ENCODE results near the gene CRISPLD2. TPM values are rescaled to one million over a fixed set of nuclear protein-coding genes. Genes with fewer than 3 reads are reported as not detected.

CRISPLD2 gene
- total and polyA plus RNA-seq, 2 donors from 2014 or later, result 4.8 to 108 TPM

DNA sequence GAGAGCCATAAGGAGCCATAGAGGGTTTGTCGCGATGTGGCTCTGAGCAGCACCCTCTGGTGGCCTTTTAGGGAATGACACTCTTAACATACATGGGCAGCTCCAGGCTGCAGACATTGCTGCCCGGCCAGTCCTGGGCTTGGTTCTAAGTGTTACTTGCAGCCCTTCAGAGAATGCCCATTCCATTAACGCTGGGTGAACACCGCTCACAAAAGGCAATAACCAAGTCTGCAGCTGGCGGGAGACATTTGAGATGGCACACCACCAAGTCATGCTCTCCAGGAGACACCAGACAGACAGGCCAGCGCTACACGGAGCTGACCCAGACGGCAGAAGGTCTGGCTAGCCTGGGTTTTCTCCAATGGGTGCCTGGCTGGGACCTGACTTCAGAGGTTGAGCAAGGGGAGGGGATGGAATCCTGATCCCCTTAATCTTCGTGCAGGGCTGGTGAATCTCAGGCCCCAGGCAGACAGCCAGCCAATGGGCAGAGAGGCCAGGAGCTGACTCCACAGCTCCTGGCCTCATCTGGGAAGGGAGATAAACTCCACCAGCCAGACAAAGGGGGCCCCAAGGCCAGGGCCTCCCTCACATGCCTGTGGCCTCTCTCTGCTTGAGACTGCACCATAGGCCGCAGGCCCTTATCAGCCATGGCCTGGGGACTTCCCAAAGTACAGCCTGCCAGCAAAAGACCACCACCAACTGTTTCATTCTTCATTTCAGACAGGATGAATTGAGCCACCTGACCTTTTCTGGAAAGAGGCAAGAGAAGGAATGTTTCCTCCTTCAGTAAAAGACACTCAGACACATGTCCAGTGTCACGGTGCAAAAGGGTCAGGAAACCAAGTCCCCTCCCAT, 132.8 kb downstream of the CRISPLD2 start:
- Histone ChIP-seq H3K4me1 (ENCODE audit: control insufficient read depth in 2 of 3, insufficient read depth in 2 of 3, low read depth in 1 of 3, low read length in 3 of 3) (peaks cover 0 to 5% (median 2%) of the 10 kb centered on the region in 3 donors), H3K9ac (ENCODE audit: low read length in 3 of 3) (peak overlapping the region in 1 of 3 donors; percentile 12), H3K36me3 (ENCODE audit: control insufficient read depth in 2 of 3, insufficient read depth in 3 of 3, low read length in 3 of 3) (no peaks in the 10 kb centered on the region), H3K9me3 (ENCODE audit: control insufficient read depth in 2 of 3, insufficient read depth in 1 of 3, low read length in 3 of 3) (no peaks in the 10 kb centered on the region), H3K27me3 (ENCODE audit: control insufficient read depth, insufficient read depth, low read length) (no peaks in the 10 kb centered on the region), H3K4me3 (ENCODE audit: low read length in 3 of 3) (no peak overlapping the region), H3K27ac (ENCODE audit: low read depth in 2 of 2, low read length in 2 of 2) (peak overlapping the region; percentile 23 to 49)
- FAIRE-seq, result no peak
- TF ChIP-seq, protein P1, sequence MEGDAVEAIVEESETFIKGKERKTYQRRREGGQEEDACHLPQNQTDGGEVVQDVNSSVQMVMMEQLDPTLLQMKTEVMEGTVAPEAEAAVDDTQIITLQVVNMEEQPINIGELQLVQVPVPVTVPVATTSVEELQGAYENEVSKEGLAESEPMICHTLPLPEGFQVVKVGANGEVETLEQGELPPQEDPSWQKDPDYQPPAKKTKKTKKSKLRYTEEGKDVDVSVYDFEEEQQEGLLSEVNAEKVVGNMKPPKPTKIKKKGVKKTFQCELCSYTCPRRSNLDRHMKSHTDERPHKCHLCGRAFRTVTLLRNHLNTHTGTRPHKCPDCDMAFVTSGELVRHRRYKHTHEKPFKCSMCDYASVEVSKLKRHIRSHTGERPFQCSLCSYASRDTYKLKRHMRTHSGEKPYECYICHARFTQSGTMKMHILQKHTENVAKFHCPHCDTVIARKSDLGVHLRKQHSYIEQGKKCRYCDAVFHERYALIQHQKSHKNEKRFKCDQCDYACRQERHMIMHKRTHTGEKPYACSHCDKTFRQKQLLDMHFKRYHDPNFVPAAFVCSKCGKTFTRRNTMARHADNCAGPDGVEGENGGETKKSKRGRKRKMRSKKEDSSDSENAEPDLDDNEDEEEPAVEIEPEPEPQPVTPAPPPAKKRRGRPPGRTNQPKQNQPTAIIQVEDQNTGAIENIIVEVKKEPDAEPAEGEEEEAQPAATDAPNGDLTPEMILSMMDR (IDR thresholded peaks at IDR 0.05; ENCODE audit: borderline replicate concordance, extremely low read depth, insufficient read depth), result peak; percentile 96
- peak in 4 of 5 donors; percentile 85 to 90 (median 88) for DNase-seq
- intact Hi-C loops (cut with DNase I), result loop anchor here (5.0 kb wide), 1 partner anchor 200 kb away; no protein-coding TSS in a partner anchor

DNA sequence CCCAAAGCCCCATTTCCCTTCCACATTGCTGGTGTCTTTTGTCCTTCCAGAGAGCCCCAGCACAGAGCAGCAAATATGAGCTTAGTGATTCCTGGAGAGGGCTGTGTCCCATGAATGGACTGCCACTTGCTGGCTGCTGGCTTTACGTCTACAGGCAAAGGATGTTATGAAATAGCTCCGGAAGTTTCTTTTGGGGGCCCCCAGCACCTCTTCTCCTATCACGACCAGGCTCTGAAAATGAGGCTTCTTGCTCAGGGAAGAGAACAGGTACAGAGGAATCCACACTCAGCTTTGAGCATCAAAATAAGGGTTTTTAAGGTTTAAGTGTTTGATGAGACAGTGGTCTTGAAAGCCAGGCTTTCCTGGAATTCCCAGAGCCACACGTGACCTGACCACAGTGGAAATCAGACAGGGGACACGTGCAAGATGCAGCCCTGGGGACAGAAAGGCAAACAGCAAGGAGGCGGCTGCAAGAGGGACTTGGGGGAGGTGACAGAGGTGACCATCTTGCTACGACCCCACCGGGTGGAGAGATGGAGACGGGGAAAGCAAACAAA, 133.5 kb downstream of the CRISPLD2 start:
- Histone ChIP-seq H3K4me1 (ENCODE audit: control insufficient read depth in 2 of 3, insufficient read depth in 2 of 3, low read depth in 1 of 3, low read length in 3 of 3) (peaks cover 0 to 5% (median 2%) of the 10 kb centered on the region in 3 donors), H3K9ac (ENCODE audit: low read length in 3 of 3) (no peak overlapping the region), H3K9me3 (ENCODE audit: control insufficient read depth in 2 of 3, insufficient read depth in 1 of 3, low read length in 3 of 3) (no peaks in the 10 kb centered on the region), H3K36me3 (ENCODE audit: control insufficient read depth in 2 of 3, insufficient read depth in 3 of 3, low read length in 3 of 3) (no peaks in the 10 kb centered on the region), H3K27ac (ENCODE audit: low read depth in 2 of 2, low read length in 2 of 2) (peak overlapping the region in 1 of 2 donors; percentile 23), H3K27me3 (ENCODE audit: control insufficient read depth, insufficient read depth, low read length) (no peaks in the 10 kb centered on the region), H3K4me3 (ENCODE audit: low read length in 3 of 3) (no peak overlapping the region)
- TF ChIP-seq, protein P1 (IDR thresholded peaks at IDR 0.05; ENCODE audit: borderline replicate concordance, extremely low read depth, insufficient read depth), result no peak
- no peak for DNase-seq
- intact Hi-C loops (cut with DNase I), result loop anchor here (5.0 kb wide), 1 partner anchor 201 kb away; no protein-coding TSS in a partner anchor
- FAIRE-seq, result no peak

DNA sequence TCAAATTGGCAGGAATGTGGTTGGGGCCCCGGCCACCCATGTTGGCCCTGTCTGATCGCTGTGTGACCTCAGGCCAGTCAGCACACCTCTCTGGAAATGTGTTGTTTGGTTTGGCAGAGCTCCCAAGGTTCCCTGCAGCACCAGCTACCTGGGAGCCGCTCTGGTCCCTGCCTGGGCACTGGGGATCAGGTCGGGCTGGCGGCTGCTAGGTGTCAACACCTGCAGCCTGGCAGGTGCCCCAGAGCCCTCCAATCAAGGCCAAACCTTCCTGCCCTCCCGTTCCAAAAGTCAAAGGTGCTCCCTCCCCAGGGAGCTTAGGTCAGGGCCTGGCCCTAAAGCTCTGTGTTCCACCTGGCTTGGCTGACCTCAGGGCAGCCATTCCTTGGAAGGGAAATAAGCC, 135.6 kb downstream of the CRISPLD2 start:
- no peak for FAIRE-seq
- TF ChIP-seq, protein P1 (IDR thresholded peaks at IDR 0.05; ENCODE audit: borderline replicate concordance, extremely low read depth, insufficient read depth), result no peak
- Histone ChIP-seq H3K9ac (ENCODE audit: low read length in 3 of 3) (no peak overlapping the region), H3K9me3 (ENCODE audit: control insufficient read depth in 2 of 3, insufficient read depth in 1 of 3, low read length in 3 of 3) (no peaks in the 10 kb centered on the region), H3K36me3 (ENCODE audit: control insufficient read depth in 2 of 3, insufficient read depth in 3 of 3, low read length in 3 of 3) (no peaks in the 10 kb centered on the region), H3K27ac (ENCODE audit: low read depth in 2 of 2, low read length in 2 of 2) (no peak overlapping the region), H3K27me3 (ENCODE audit: control insufficient read depth, insufficient read depth, low read length) (no peaks in the 10 kb centered on the region), H3K4me1 (ENCODE audit: control insufficient read depth in 2 of 3, insufficient read depth in 2 of 3, low read depth in 1 of 3, low read length in 3 of 3) (peaks cover 0 to 2% (median 0%) of the 10 kb centered on the region in 3 donors), H3K4me3 (ENCODE audit: low read length in 3 of 3) (no peak overlapping the region)
- intact Hi-C loops (cut with DNase I), result no loop called here
- no peak for DNase-seq

Measured in kidney (tissue), 14 donors.